ENCODE results near the gene HBE1. TPM values are rescaled to one million over a fixed set of nuclear protein-coding genes. Genes with fewer than 3 reads are reported as not detected.
A peak's percentile ranks its signal among the peaks of the same experiment; 100 is the strongest.

The HBE1 gene
- total RNA-seq, 1 donor from 2014 or later = not detected

DNA sequence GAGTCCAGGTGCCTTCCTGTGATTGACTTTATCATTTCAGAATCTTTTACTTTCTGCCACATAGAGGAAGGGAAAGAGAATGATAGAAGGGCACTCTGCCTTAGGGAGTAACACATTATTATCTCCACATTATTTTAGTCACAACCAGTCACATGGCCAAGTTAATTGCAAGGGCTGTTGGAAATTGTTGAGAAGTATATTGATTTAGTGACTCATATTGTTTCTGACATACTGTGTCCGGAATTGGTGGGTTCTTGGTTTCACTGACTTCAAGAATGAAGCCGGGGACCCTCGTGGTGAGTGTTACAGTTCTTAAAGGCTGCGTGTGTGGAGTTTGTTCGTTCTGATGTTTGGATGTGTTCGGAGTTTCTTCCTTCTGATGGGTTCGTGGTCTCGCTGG is 23.3 kb upstream of the HBE1 start:
- peaks cover 12% of the 10 kb centered on the region for H3K4me1 Mint-ChIP-seq (ENCODE audit: low read depth, unreplicated experiment)
- H3K27me3 Mint-ChIP-seq (ENCODE audit: low read depth, unreplicated experiment) = no peaks in the 10 kb centered on the region
- no peak overlapping the region for H3K27ac Mint-ChIP-seq (ENCODE audit: unreplicated experiment)

DNA sequence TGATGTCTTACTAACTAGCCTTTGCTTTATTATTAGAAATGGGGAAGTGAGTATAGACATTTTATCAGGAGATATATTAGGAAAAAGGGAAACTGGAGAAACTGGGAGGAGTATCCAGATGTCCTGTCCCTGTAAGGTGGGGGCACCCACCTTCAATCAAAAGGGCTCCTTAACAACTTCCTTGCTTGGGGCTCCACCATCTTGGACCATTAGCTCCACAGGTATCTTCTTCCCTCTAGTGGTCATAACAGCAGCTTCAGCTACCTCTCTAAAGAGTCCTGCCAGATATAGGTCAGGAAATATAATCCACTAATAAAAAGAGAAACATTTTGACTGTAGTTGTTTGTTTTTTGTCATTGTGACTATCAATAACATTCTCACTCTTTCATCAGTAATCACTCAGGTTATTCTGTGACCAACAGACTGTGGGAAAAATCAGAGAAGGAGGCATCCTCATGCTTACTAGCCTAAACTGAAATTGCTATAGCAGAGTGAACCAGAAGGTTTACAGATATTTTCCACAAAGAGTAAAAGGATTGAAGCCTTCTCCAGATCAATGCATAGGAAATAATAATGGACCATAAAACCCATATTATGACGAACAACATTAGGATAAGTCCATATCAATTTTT is 21.6 kb upstream of the HBE1 start:
- Histone ChIP-seq H3K79me2 (ENCODE audit: insufficient read depth, low read length) (no peaks in the 10 kb centered on the region), H3K9ac (ENCODE audit: low read length) (no peak overlapping the region), H3K4me2 (ENCODE audit: low read length) (no peak overlapping the region), H2AFZ (ENCODE audit: low read depth, low read length) (no peak overlapping the region), H3K36me3 (ENCODE audit: insufficient read depth, low read length) (no peaks in the 10 kb centered on the region), H3K27me3 (ENCODE audit: insufficient read depth, low read length) (no peaks in the 10 kb centered on the region), H3K9me3 (ENCODE audit: insufficient read depth, low read depth, low read length) (no peaks in the 10 kb centered on the region), H3K4me1 (ENCODE audit: insufficient read depth, low read length) (peaks cover 11% of the 10 kb centered on the region), H3K27ac (ENCODE audit: low read depth, low read length) (no peak overlapping the region), H3K4me3 (ENCODE audit: insufficient read depth, low read depth, low read length) (no peak overlapping the region), H4K20me1 (ENCODE audit: insufficient read depth, low read length) (no peaks in the 10 kb centered on the region)
- Mint-ChIP-seq H3K4me1 (ENCODE audit: low read depth, unreplicated experiment) (peaks cover 12% of the 10 kb centered on the region), H3K27ac (ENCODE audit: unreplicated experiment) (no peak overlapping the region), H3K36me3 (ENCODE audit: low read depth, unreplicated experiment) (no peaks in the 10 kb centered on the region), H3K4me3 (ENCODE audit: unreplicated experiment) (no peak overlapping the region), H3K27me3 (ENCODE audit: low read depth, unreplicated experiment) (no peaks in the 10 kb centered on the region), H3K9me3 (ENCODE audit: unreplicated experiment) (peaks cover 2% of the 10 kb centered on the region)
- TF ChIP-seq, protein P1, sequence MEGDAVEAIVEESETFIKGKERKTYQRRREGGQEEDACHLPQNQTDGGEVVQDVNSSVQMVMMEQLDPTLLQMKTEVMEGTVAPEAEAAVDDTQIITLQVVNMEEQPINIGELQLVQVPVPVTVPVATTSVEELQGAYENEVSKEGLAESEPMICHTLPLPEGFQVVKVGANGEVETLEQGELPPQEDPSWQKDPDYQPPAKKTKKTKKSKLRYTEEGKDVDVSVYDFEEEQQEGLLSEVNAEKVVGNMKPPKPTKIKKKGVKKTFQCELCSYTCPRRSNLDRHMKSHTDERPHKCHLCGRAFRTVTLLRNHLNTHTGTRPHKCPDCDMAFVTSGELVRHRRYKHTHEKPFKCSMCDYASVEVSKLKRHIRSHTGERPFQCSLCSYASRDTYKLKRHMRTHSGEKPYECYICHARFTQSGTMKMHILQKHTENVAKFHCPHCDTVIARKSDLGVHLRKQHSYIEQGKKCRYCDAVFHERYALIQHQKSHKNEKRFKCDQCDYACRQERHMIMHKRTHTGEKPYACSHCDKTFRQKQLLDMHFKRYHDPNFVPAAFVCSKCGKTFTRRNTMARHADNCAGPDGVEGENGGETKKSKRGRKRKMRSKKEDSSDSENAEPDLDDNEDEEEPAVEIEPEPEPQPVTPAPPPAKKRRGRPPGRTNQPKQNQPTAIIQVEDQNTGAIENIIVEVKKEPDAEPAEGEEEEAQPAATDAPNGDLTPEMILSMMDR (IDR thresholded peaks at IDR 0.05; ENCODE audit: insufficient read depth, low read depth, low read length) = peak; percentile 60
- TF ChIP-seq EZH2 (IDR thresholded peaks at IDR 0.05; ENCODE audit: insufficient read depth, low read length) = no peak
- FAIRE-seq (no peak), DNase-seq (ENCODE audit: low read depth) (no peak)

More for the DNA sequence above, 23.3 kb upstream of the HBE1 start:
- Histone ChIP-seq H3K36me3 (ENCODE audit: insufficient read depth, low read length) (no peaks in the 10 kb centered on the region), H2AFZ (ENCODE audit: low read depth, low read length) (no peak overlapping the region), H3K79me2 (ENCODE audit: insufficient read depth, low read length) (no peaks in the 10 kb centered on the region), H3K9me3 (ENCODE audit: insufficient read depth, low read depth, low read length) (no peaks in the 10 kb centered on the region), H3K9ac (ENCODE audit: low read length) (no peak overlapping the region), H3K4me2 (ENCODE audit: low read length) (no peak overlapping the region), H3K4me3 (ENCODE audit: insufficient read depth, low read depth, low read length) (no peak overlapping the region), H3K27me3 (ENCODE audit: insufficient read depth, low read length) (no peaks in the 10 kb centered on the region), H4K20me1 (ENCODE audit: insufficient read depth, low read length) (no peaks in the 10 kb centered on the region), H3K4me1 (ENCODE audit: insufficient read depth, low read length) (peaks cover 11% of the 10 kb centered on the region), H3K27ac (ENCODE audit: low read depth, low read length) (no peak overlapping the region)
- no peak for DNase-seq (ENCODE audit: low read depth)
- TF ChIP-seq, protein P1 (IDR thresholded peaks at IDR 0.05; ENCODE audit: insufficient read depth, low read depth, low read length) = no peak
- no peak for TF ChIP-seq EZH2 (IDR thresholded peaks at IDR 0.05; ENCODE audit: insufficient read depth, low read length)
- Mint-ChIP-seq H3K4me3 (ENCODE audit: unreplicated experiment) (no peak overlapping the region), H3K36me3 (ENCODE audit: low read depth, unreplicated experiment) (no peaks in the 10 kb centered on the region), H3K9me3 (ENCODE audit: unreplicated experiment) (peaks cover 2% of the 10 kb centered on the region)
- no peak for FAIRE-seq

DNA sequence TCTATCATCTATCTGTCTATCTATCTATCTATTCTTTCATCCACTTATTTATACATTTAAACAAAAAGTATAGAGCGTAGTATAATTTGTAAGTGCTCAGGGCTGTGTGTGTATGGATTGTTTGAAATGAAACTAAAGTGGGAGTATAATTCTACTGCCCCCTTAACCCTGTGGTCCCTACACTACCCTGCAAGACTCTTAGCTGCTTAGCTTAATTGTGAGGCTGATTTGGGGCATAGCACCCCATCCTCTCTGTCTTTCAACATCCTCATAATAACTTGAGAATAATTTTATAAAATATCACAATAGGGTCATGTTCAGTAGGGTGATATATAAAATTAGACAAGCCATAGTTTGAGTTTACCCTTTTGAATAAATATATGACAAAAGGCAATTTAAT is 20.4 kb upstream of the HBE1 start:
- DNase-seq (ENCODE audit: low read depth) (no peak), FAIRE-seq (no peak)
- no peak overlapping the region for H3K9ac ChIP-seq (ENCODE audit: low read length)
- H3K4me1 Mint-ChIP-seq (ENCODE audit: low read depth, unreplicated experiment) = peaks cover 12% of the 10 kb centered on the region
- no peaks in the 10 kb centered on the region for H3K9me3 ChIP-seq (ENCODE audit: insufficient read depth, low read depth, low read length)
- H3K27ac Mint-ChIP-seq (ENCODE audit: unreplicated experiment) = no peak overlapping the region
- TF ChIP-seq EZH2 (IDR thresholded peaks at IDR 0.05; ENCODE audit: insufficient read depth, low read length) = no peak
- TF ChIP-seq, protein P1 (IDR thresholded peaks at IDR 0.05; ENCODE audit: insufficient read depth, low read depth, low read length) = no peak
- no peaks in the 10 kb centered on the region for H3K27me3 ChIP-seq (ENCODE audit: insufficient read depth, low read length)
- H3K4me3 ChIP-seq (ENCODE audit: insufficient read depth, low read depth, low read length) = no peak overlapping the region
- H3K4me1 ChIP-seq (ENCODE audit: insufficient read depth, low read length) = peaks cover 11% of the 10 kb centered on the region
- H3K4me2 ChIP-seq (ENCODE audit: low read length) = no peak overlapping the region
- no peaks in the 10 kb centered on the region for H3K36me3 ChIP-seq (ENCODE audit: insufficient read depth, low read length)
- no peak overlapping the region for H3K4me3 Mint-ChIP-seq (ENCODE audit: unreplicated experiment)
- H3K27me3 Mint-ChIP-seq (ENCODE audit: low read depth, unreplicated experiment) = no peaks in the 10 kb centered on the region
- peaks cover 2% of the 10 kb centered on the region for H3K9me3 Mint-ChIP-seq (ENCODE audit: unreplicated experiment)
- H3K36me3 Mint-ChIP-seq (ENCODE audit: low read depth, unreplicated experiment) = no peaks in the 10 kb centered on the region
- H4K20me1 ChIP-seq (ENCODE audit: insufficient read depth, low read length) = no peaks in the 10 kb centered on the region
- H3K79me2 ChIP-seq (ENCODE audit: insufficient read depth, low read length) = no peaks in the 10 kb centered on the region
- no peak overlapping the region for H2AFZ ChIP-seq (ENCODE audit: low read depth, low read length)
- no peak overlapping the region for H3K27ac ChIP-seq (ENCODE audit: low read depth, low read length)
